NT2/D1 (cell line): ENCODE data around the gene ANKRD24.

ENCODE experiments used
- YY1 ChIP-seq: IDR thresholded peaks from 2 replicates; pipeline ENCODE4 v1.6.1; 2011; ENCODE audit not compliant: insufficient read length, insufficient read depth
- ZNF274 ChIP-seq: IDR thresholded peaks from 2 replicates; pipeline ENCODE4 v1.6.1; 2011; ENCODE audit warnings: mild to moderate bottlenecking, low read depth, low read length

GRCh38 chr19:4220188-4220587 is 37.7 kb downstream of the ANKRD24 start:
- no peak for TF ChIP-seq ZNF274
- no peak for TF ChIP-seq YY1
